HCT116 (cell line): ENCODE measurements around the gene KLK13.

Source experiments
- CEBPB ChIP-seq: IDR thresholded peaks from 2 replicates; pipeline ENCODE4 v1.6.1; 2012; ENCODE audit warnings: low read depth
- CTCF ChIP-seq, 3 experiments: fragments of 200-600 bp in 1 of 3; sonication (generic) in 1 of 3; IDR thresholded peaks in 2 of 3; conservative IDR thresholded peaks in 1 of 3; 2 replicates each; pipeline ENCODE4 v1.5.1; 2012 to 2017; ENCODE audit warnings: low read depth in 2 of 3, low read length in 2 of 3, antibody characterized with exemption in 1 of 3, borderline replicate concordance in 1 of 3, control low read depth in 1 of 3, mild to moderate bottlenecking in 1 of 3, mixed read lengths in 1 of 3, mixed run types in 1 of 3, moderate library complexity in 1 of 3; ENCODE audit not compliant: insufficient read depth in 1 of 3
- ELF1 ChIP-seq: IDR thresholded peaks from 2 replicates; pipeline ENCODE4 v1.6.1; 2012; ENCODE audit warnings: low read depth, borderline replicate concordance
- EZH2phosphoT487 ChIP-seq: fragments of 200-600 bp; IDR thresholded peaks from 2 replicates; pipeline ENCODE4 v1.6.1; 2018; ENCODE audit warnings: antibody characterized with exemption, borderline replicate concordance
- MAX ChIP-seq: IDR thresholded peaks from 2 replicates; pipeline ENCODE4 v1.6.1; 2012
- POLR2A ChIP-seq: IDR thresholded peaks from 2 replicates; pipeline ENCODE4 v1.7.0; 2011; ENCODE audit warnings: borderline replicate concordance; ENCODE audit not compliant: insufficient read depth, insufficient read length; ENCODE audit errors: extremely low read depth
- SP1 ChIP-seq: IDR thresholded peaks from 2 replicates; pipeline ENCODE4 v1.6.1; 2012; ENCODE audit warnings: low read depth
- ZBTB33 ChIP-seq: IDR thresholded peaks from 2 replicates; pipeline ENCODE4 v1.6.1; 2011; ENCODE audit warnings: mild to moderate bottlenecking, low read length, moderate library complexity; ENCODE audit not compliant: insufficient replicate concordance; ENCODE audit errors: extremely low read depth
- ZFX ChIP-seq: fragments of 450-650 bp; IDR thresholded peaks from 2 replicates; pipeline ENCODE4 v1.6.1; 2017
- ZNF274 ChIP-seq: fragments of 200-500 bp; sonication (Bioruptor generic); IDR thresholded peaks from 2 replicates; pipeline ENCODE4 v1.6.1; 2014; ENCODE audit warnings: mild to moderate bottlenecking, low read depth, low read length, inconsistent platforms

- TF ChIP-seq ZNF274 (no peak), ZFX (no peak), SP1 (no peak), EZH2phosphoT487 (no peak), ELF1 (no peak), CTCF (IDR thresholded peaks at IDR 0.05 in 2 of 3, conservative IDR thresholded peaks at IDR 0.05 in 1 of 3; ENCODE audit: borderline replicate concordance in 1 of 3, insufficient read depth in 1 of 3, low read depth in 2 of 3, low read length in 2 of 3) (no peak), POLR2A (no peak), CEBPB (no peak), ZBTB33 (no peak), MAX (no peak)
Observed at GRCh38 chr19:51023946-51024345, 40.9 kb downstream of the KLK13 start.
